ENCODE measurements around the gene RALGPS1.

Gene RALGPS1

DNA sequence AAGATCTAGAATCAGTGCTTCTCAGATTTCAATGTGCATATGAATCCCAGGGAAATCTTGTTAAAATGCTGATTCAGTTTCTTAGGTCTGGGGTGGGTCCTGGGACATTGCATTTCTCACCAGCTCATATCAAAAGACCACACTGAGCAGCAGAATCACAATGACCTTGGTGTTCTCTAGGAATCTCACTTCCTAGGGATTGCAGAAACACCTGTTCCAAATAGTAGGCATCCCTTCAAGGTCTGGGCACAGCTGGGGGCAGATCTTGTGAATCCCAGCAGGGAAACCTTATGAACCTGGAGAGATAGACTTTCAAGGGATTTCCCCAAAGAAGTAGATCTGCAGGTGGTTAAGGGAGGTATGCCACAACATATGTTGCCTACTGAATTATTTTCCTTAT, 341.1 kb downstream of the RALGPS1 start:
- TF ChIP-seq SPI1 (IDR thresholded peaks at IDR 0.05; ENCODE audit: borderline replicate concordance, low read depth) (no peak), POLR2AphosphoS5 (IDR thresholded peaks at IDR 0.05; ENCODE audit: low read depth) (no peak), GABPA (IDR thresholded peaks at IDR 0.05; ENCODE audit: low read depth) (no peak)
- TF ChIP-seq, protein P1, sequence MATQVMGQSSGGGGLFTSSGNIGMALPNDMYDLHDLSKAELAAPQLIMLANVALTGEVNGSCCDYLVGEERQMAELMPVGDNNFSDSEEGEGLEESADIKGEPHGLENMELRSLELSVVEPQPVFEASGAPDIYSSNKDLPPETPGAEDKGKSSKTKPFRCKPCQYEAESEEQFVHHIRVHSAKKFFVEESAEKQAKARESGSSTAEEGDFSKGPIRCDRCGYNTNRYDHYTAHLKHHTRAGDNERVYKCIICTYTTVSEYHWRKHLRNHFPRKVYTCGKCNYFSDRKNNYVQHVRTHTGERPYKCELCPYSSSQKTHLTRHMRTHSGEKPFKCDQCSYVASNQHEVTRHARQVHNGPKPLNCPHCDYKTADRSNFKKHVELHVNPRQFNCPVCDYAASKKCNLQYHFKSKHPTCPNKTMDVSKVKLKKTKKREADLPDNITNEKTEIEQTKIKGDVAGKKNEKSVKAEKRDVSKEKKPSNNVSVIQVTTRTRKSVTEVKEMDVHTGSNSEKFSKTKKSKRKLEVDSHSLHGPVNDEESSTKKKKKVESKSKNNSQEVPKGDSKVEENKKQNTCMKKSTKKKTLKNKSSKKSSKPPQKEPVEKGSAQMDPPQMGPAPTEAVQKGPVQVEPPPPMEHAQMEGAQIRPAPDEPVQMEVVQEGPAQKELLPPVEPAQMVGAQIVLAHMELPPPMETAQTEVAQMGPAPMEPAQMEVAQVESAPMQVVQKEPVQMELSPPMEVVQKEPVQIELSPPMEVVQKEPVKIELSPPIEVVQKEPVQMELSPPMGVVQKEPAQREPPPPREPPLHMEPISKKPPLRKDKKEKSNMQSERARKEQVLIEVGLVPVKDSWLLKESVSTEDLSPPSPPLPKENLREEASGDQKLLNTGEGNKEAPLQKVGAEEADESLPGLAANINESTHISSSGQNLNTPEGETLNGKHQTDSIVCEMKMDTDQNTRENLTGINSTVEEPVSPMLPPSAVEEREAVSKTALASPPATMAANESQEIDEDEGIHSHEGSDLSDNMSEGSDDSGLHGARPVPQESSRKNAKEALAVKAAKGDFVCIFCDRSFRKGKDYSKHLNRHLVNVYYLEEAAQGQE (IDR thresholded peaks at IDR 0.05; ENCODE audit: insufficient replicate concordance, low read depth) = no peak
- TF ChIP-seq, protein P2, sequence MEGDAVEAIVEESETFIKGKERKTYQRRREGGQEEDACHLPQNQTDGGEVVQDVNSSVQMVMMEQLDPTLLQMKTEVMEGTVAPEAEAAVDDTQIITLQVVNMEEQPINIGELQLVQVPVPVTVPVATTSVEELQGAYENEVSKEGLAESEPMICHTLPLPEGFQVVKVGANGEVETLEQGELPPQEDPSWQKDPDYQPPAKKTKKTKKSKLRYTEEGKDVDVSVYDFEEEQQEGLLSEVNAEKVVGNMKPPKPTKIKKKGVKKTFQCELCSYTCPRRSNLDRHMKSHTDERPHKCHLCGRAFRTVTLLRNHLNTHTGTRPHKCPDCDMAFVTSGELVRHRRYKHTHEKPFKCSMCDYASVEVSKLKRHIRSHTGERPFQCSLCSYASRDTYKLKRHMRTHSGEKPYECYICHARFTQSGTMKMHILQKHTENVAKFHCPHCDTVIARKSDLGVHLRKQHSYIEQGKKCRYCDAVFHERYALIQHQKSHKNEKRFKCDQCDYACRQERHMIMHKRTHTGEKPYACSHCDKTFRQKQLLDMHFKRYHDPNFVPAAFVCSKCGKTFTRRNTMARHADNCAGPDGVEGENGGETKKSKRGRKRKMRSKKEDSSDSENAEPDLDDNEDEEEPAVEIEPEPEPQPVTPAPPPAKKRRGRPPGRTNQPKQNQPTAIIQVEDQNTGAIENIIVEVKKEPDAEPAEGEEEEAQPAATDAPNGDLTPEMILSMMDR (IDR thresholded peaks at IDR 0.05; ENCODE audit: insufficient read depth, low read length) = no peak
- H3K4me3 ChIP-seq (replicated peaks; ENCODE audit: insufficient read depth, low read length) = no peak overlapping the region
- no peak for DNase-seq (ENCODE audit: low read depth in 1 of 2, low spot score in 1 of 2)
- H3K27me3 ChIP-seq (ENCODE audit: insufficient read depth, poor library complexity, severe bottlenecking) = peaks cover 5% of the 10 kb centered on the region
- no peak overlapping the region for H3K27ac ChIP-seq (replicated peaks)

DNA sequence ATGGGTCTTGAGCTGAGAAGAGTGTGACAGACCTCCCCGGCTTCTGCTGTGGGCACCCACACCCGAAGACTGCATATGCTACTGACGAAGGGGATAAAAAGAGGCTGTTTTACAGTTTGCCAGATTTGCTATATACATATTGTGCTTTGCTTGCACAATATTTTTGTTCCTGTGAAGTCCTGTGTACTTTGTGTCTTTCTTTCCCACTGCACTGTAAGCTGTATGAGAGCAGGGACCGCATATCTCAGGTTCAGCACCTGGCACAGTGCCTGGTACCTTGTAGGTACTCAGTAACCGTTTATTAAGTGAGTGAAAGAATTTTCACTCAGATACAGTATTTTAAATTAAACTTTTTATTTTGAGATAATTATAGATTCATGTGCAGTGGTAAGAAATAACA, 341.7 kb downstream of the RALGPS1 start:
- Histone ChIP-seq H3K4me3 (replicated peaks; ENCODE audit: insufficient read depth, low read length) (no peak overlapping the region), H3K27me3 (ENCODE audit: insufficient read depth, poor library complexity, severe bottlenecking) (peaks cover 5% of the 10 kb centered on the region), H3K27ac (replicated peaks) (no peak overlapping the region)
- DNase-seq (ENCODE audit: low read depth in 1 of 2, low spot score in 1 of 2) = no peak
- TF ChIP-seq SPI1 (IDR thresholded peaks at IDR 0.05; ENCODE audit: borderline replicate concordance, low read depth) (no peak), GABPA (IDR thresholded peaks at IDR 0.05; ENCODE audit: low read depth) (no peak), POLR2AphosphoS5 (IDR thresholded peaks at IDR 0.05; ENCODE audit: low read depth) (no peak)
- TF ChIP-seq, protein P2 (IDR thresholded peaks at IDR 0.05; ENCODE audit: insufficient read depth, low read length) = no peak
- TF ChIP-seq, protein P1 (IDR thresholded peaks at IDR 0.05; ENCODE audit: insufficient replicate concordance, low read depth) = no peak

DNA sequence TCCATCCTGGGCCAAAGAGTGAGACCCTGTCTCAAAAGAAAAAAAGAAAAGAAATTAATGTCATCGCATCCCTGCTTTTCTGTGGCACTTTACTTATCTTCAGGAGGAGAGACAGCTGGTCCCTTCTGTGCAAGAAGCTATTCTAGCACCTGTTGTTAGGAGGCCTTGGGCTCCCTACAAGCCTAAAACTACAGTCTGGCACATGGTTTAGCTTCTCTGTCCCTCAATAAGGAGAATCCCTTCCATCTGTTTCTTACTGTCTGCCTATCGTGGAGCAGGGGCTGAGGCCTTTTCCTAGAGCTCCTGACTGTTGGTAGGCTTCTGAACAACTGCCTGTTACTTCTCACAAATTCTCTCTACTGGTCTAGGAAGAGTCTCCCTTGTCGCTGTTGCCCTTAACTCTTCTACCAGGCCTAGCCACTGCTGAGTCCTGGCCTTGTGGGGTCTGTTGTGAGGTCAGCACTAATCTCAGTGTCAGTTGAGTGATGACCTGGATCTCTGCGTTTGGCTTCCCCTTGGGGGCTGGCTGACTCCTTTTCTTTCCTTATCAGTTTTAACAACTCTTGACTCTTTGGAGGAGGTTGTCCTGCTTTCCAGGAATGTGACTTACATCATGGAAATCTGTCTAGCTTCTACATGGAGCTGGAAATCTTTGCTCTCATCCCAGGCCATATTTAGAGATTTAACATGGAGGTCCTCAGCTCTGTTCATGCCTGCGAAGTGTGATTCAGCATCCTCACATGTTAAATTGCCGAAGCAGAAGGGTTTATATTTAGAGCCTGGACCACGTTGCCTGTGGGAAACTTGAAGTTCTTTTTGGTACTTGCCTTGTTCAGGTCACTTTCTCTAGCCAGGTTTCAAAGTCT, 344.3 kb downstream of the RALGPS1 start:
- H3K4me3 ChIP-seq (replicated peaks; ENCODE audit: insufficient read depth, low read length) = no peak overlapping the region
- H3K27ac ChIP-seq (replicated peaks) = no peak overlapping the region
- peaks cover 5% of the 10 kb centered on the region for H3K27me3 ChIP-seq (ENCODE audit: insufficient read depth, poor library complexity, severe bottlenecking)
- no peak for TF ChIP-seq POLR2AphosphoS5 (IDR thresholded peaks at IDR 0.05; ENCODE audit: low read depth)
- TF ChIP-seq, protein P2 (IDR thresholded peaks at IDR 0.05; ENCODE audit: insufficient read depth, low read length) = no peak
- TF ChIP-seq GABPA (IDR thresholded peaks at IDR 0.05; ENCODE audit: low read depth) = no peak
- TF ChIP-seq, protein P1 (IDR thresholded peaks at IDR 0.05; ENCODE audit: insufficient replicate concordance, low read depth) = no peak
- no peak for TF ChIP-seq SPI1 (IDR thresholded peaks at IDR 0.05; ENCODE audit: borderline replicate concordance, low read depth)
- no peak for DNase-seq (ENCODE audit: low read depth in 1 of 2, low spot score in 1 of 2)
